HepG2 (cell line): Measurements from ENCODE around the gene BPIFA1. TPM values are rescaled to one million over a fixed set of nuclear protein-coding genes. Genes with fewer than 3 reads are reported as not detected.

Source experiments
- ASH2L ChIP-seq: fragments of 300-600, 200-600 bp; sonication (generic); IDR thresholded peaks from 2 replicates; pipeline ENCODE4 v1.7.0; 2017; ENCODE audit warnings: low read depth, mild to moderate bottlenecking, moderate library complexity, mixed read lengths, low read length; ENCODE audit not compliant: insufficient read length
- BHLHE40 ChIP-seq: IDR thresholded peaks from 2 replicates; pipeline ENCODE4 v1.6.1; 2011; ENCODE audit warnings: low read length, improper control_type of control experiment
- CBX1 ChIP-seq: IDR thresholded peaks from one replicate; pipeline ENCODE4 v1.6.1; 2016; ENCODE audit warnings: antibody characterized with exemption, low read depth
- GABPA ChIP-seq, 2 experiments: IDR thresholded peaks; 2 replicates each; pipeline ENCODE4 v1.6.1; 2011 to 2016; ENCODE audit warnings: low read depth in 2 of 2, low read length in 1 of 2, missing biosample characterization in 1 of 2, missing genetic modification characterization in 1 of 2
- HDAC6 ChIP-seq: fragments of 200-600 bp; sonication (generic); IDR thresholded peaks from 2 replicates; pipeline ENCODE4 v1.7.0; 2017; ENCODE audit warnings: mild to moderate bottlenecking, antibody characterized with exemption, low read length, low read depth
- KDM5A ChIP-seq: fragments of 200-600 bp; sonication (generic); IDR thresholded peaks from 2 replicates; pipeline ENCODE4 v1.7.0; 2018; ENCODE audit warnings: antibody characterized with exemption, mild to moderate bottlenecking, low read length, borderline replicate concordance
- KLF15 ChIP-seq: sonication (generic); formaldehyde crosslinking; IDR thresholded peaks from 2 replicates; pipeline ENCODE4 v1.8.1; 2023; ENCODE audit warnings: borderline replicate concordance, mild to moderate bottlenecking, inconsistent platforms, missing genetic modification reagents, mixed read lengths
- REST ChIP-seq, 2 experiments: IDR thresholded peaks; 2 replicates each; pipeline ENCODE4 v1.6.1; 2011 to 2012; ENCODE audit warnings: low read length in 2 of 2, borderline replicate concordance in 1 of 2, low read depth in 1 of 2, mild to moderate bottlenecking in 1 of 2, moderate library complexity in 1 of 2
- SP140L ChIP-seq: sonication (generic); formaldehyde crosslinking; IDR thresholded peaks from 2 replicates; pipeline ENCODE4 v1.4.0; 2020; ENCODE audit warnings: missing genetic modification reagents, borderline replicate concordance
- TEF ChIP-seq: sonication (generic); formaldehyde crosslinking; IDR thresholded peaks from 2 replicates; pipeline ENCODE4 v1.5.0; 2020; ENCODE audit warnings: missing genetic modification reagents
- TOPORS ChIP-seq: sonication (generic); formaldehyde crosslinking; IDR thresholded peaks from 2 replicates; pipeline ENCODE4 v1.8.0; 2023; ENCODE audit warnings: mild to moderate bottlenecking, missing genetic modification reagents
- ZNF382 ChIP-seq: sonication (generic); formaldehyde crosslinking; IDR thresholded peaks from 2 replicates; pipeline ENCODE4 v1.5.0; 2020; ENCODE audit warnings: missing genetic modification reagents, mild to moderate bottlenecking, borderline replicate concordance
- ZNF547 ChIP-seq: sonication (generic); formaldehyde crosslinking; IDR thresholded peaks from 2 replicates; pipeline ENCODE4 v1.5.1; 2020; ENCODE audit warnings: mild to moderate bottlenecking, missing genetic modification reagents
- ZNF598 ChIP-seq: sonication (generic); formaldehyde crosslinking; IDR thresholded peaks from 2 replicates; pipeline ENCODE4 v1.5.1; 2020; ENCODE audit warnings: mild to moderate bottlenecking, missing genetic modification reagents, borderline replicate concordance
- ZNF616 ChIP-seq: sonication (generic); formaldehyde crosslinking; IDR thresholded peaks from 2 replicates; pipeline ENCODE4 v1.5.0; 2020; ENCODE audit warnings: low read depth, mild to moderate bottlenecking, missing genetic modification reagents
- ZNF746 ChIP-seq: sonication (generic); formaldehyde crosslinking; IDR thresholded peaks from 2 replicates; pipeline ENCODE4 v1.8.0; 2022; ENCODE audit warnings: mild to moderate bottlenecking, missing genetic modification reagents
- polyA plus RNA-seq, 8 experiments: library from polyadenylated mRNA; depleted of rRNA in 3 of 8; stranded (reverse) in 7 of 8; unstranded in 1 of 8; fragments of >200 nt; fragmentation: Illumina TruSeq in 4 of 8; extraction: Trizol in 4 of 8; gene quantifications; 2 replicates each; pipeline versions ENCODE4 v1.2.1 to v1.2.3, GENCODE V29; 2011 to 2016; ENCODE audit warnings: low read depth in 4 of 8, missing spikeins in 1 of 8, mixed read lengths in 1 of 8; ENCODE audit not compliant: insufficient read depth in 1 of 8
- total RNA-seq, 5 experiments: library from RNA; depleted of rRNA; stranded (reverse); fragments of >200 nt; fragmentation: Illumina TruSeq; extraction: Trizol; gene quantifications; 2 replicates each; pipeline ENCODE4 v1.2.3, GENCODE V29; 2016; ENCODE audit warnings: low read depth in 1 of 5
- TF ChIP-seq, protein P1 (sequence below): sonication (generic); formaldehyde crosslinking; conservative IDR thresholded peaks from 2 replicates; pipeline ENCODE4 v1.4.0; 2020; ENCODE audit warnings: missing genetic modification reagents
- TF ChIP-seq, protein P2 (sequence below): sonication (generic); formaldehyde crosslinking; IDR thresholded peaks from 2 replicates; pipeline ENCODE4 v1.8.1; 2023; ENCODE audit warnings: mild to moderate bottlenecking, missing genetic modification reagents, borderline replicate concordance
- TF ChIP-seq, protein P3 (sequence below): sonication (generic); formaldehyde crosslinking; IDR thresholded peaks from 2 replicates; pipeline ENCODE4 v1.4.0; 2020; ENCODE audit warnings: missing genetic modification reagents, mild to moderate bottlenecking, borderline replicate concordance

BPIFA1 gene
- total and polyA plus RNA-seq, 2 of the 13 experiments (the other 11 are each of a cell fraction or from before 2014, with no cell fraction given), result not detected

GRCh38 chr20:33281550-33282146, 45.9 kb downstream of the BPIFA1 start (continued):
- TF ChIP-seq REST (IDR thresholded peaks at IDR 0.05; ENCODE audit: borderline replicate concordance in 1 of 2, low read depth in 1 of 2, low read length in 2 of 2) (no peak), SP140L (no peak), ZNF547 (CRISPR knock-in tag) (no peak; the same call in 1 of the 2 replicates), ZNF382 (CRISPR knock-in tag) (no peak), HDAC6 (no peak), TEF (CRISPR knock-in tag) (no peak), KDM5A (no peak), TOPORS (CRISPR knock-in tag) (0 out of 2 replicates have a peak, but pooled peaks have one; percentile 68), BHLHE40 (no peak), ZNF598 (CRISPR knock-in tag) (peak; percentile 90; the same call in 1 of the 2 replicates), GABPA (IDR thresholded peaks at IDR 0.05; ENCODE audit: low read depth, low read length) (no peak), GABPA (CRISPR knock-in tag; IDR thresholded peaks at IDR 0.05; ENCODE audit: low read depth) (no peak), CBX1 (no peak), ZNF746 (CRISPR knock-in tag) (no peak; the same call in 1 of the 2 replicates), KLF15 (CRISPR knock-in tag) (no peak), ZNF616 (CRISPR knock-in tag) (no peak), ASH2L (no peak)
- TF ChIP-seq, protein P1, sequence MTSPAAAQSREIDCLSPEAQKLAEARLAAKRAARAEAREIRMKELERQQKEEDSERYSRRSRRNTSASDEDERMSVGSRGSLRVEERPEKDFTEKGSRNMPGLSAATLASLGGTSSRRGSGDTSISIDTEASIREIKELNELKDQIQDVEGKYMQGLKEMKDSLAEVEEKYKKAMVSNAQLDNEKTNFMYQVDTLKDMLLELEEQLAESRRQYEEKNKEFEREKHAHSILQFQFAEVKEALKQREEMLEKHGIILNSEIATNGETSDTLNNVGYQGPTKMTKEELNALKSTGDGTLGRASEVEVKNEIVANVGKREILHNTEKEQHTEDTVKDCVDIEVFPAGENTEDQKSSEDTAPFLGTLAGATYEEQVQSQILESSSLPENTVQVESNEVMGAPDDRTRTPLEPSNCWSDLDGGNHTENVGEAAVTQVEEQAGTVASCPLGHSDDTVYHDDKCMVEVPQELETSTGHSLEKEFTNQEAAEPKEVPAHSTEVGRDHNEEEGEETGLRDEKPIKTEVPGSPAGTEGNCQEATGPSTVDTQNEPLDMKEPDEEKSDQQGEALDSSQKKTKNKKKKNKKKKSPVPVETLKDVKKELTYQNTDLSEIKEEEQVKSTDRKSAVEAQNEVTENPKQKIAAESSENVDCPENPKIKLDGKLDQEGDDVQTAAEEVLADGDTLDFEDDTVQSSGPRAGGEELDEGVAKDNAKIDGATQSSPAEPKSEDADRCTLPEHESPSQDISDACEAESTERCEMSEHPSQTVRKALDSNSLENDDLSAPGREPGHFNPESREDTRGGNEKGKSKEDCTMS (CRISPR knock-in tag), result no peak
- TF ChIP-seq, protein P2, sequence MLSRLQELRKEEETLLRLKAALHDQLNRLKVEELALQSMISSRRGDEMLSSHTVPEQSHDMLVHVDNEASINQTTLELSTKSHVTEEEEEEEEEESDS, result peak; percentile 20; the same call in 1 of the 2 replicates
- TF ChIP-seq, protein P3, sequence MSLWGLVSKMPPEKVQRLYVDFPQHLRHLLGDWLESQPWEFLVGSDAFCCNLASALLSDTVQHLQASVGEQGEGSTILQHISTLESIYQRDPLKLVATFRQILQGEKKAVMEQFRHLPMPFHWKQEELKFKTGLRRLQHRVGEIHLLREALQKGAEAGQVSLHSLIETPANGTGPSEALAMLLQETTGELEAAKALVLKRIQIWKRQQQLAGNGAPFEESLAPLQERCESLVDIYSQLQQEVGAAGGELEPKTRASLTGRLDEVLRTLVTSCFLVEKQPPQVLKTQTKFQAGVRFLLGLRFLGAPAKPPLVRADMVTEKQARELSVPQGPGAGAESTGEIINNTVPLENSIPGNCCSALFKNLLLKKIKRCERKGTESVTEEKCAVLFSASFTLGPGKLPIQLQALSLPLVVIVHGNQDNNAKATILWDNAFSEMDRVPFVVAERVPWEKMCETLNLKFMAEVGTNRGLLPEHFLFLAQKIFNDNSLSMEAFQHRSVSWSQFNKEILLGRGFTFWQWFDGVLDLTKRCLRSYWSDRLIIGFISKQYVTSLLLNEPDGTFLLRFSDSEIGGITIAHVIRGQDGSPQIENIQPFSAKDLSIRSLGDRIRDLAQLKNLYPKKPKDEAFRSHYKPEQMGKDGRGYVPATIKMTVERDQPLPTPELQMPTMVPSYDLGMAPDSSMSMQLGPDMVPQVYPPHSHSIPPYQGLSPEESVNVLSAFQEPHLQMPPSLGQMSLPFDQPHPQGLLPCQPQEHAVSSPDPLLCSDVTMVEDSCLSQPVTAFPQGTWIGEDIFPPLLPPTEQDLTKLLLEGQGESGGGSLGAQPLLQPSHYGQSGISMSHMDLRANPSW (CRISPR knock-in tag), result no peak
